HEK293 (cell line): Measurements from ENCODE around the gene EGR1.

Experiments used
- BCL11A ChIP-seq: fragments of 450-650 bp; formaldehyde crosslinking; IDR thresholded peaks from 2 replicates; pipeline ENCODE4 v1.5.1; 2016; ENCODE audit warnings: low read depth, missing biosample characterization, missing genetic modification characterization
- ZNF174 ChIP-seq: fragments of 450-650 bp; formaldehyde crosslinking; IDR thresholded peaks from 2 replicates; pipeline ENCODE4 v1.5.0; 2017; ENCODE audit warnings: missing biosample characterization, mild to moderate bottlenecking, missing genetic modification characterization
- ZNF48 ChIP-seq: fragments of 450-650 bp; formaldehyde crosslinking; IDR thresholded peaks from 2 replicates; pipeline ENCODE4 v1.5.1; 2016; ENCODE audit warnings: missing biosample characterization, missing genetic modification characterization
- TF ChIP-seq, protein P1 (sequence below): fragments of 450-650 bp; formaldehyde crosslinking; IDR thresholded peaks from 2 replicates; pipeline ENCODE4 v1.5.1; 2016; ENCODE audit warnings: missing biosample characterization, missing genetic modification characterization
- TF ChIP-seq, protein P2 (sequence below): fragments of 450-650 bp; IDR thresholded peaks from 2 replicates; pipeline ENCODE4 v1.5.1; 2018; ENCODE audit warnings: missing biosample characterization, missing genetic modification characterization
- TF ChIP-seq, protein P3 (sequence below): fragments of 450-650 bp; formaldehyde crosslinking; IDR thresholded peaks from 2 replicates; pipeline ENCODE4 v1.5.1; 2016; ENCODE audit warnings: missing biosample characterization, missing genetic modification characterization, borderline replicate concordance
- TF ChIP-seq, protein P4 (sequence below): fragments of 450-650 bp; formaldehyde crosslinking; IDR thresholded peaks from 2 replicates; pipeline ENCODE4 v1.5.1; 2016; ENCODE audit warnings: missing biosample characterization, missing genetic modification characterization

DNA sequence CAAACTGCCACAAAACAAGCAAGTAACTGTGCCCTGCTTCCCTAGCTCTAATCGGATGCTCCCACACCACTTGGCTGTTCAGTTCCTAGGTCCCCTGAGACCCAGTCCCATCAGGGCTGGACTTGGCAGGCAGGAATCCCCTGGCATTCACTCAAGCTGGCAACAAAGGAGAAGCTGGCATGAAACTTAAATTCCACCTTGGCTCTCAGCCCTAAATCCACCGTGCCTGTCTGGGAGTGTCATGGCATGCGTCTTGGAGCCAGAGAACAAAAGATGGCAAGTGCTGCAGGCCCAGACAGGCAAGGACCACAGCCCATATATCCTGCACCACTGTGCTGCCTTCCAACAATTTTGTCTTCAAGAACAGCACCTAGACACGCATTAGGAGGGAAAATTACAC lies 39.5 kb downstream of the EGR1 start:
- TF ChIP-seq ZNF174 (tag by site-specific recombination) = no peak
- no peak for TF ChIP-seq BCL11A (tag by site-specific recombination)
- TF ChIP-seq, protein P1, sequence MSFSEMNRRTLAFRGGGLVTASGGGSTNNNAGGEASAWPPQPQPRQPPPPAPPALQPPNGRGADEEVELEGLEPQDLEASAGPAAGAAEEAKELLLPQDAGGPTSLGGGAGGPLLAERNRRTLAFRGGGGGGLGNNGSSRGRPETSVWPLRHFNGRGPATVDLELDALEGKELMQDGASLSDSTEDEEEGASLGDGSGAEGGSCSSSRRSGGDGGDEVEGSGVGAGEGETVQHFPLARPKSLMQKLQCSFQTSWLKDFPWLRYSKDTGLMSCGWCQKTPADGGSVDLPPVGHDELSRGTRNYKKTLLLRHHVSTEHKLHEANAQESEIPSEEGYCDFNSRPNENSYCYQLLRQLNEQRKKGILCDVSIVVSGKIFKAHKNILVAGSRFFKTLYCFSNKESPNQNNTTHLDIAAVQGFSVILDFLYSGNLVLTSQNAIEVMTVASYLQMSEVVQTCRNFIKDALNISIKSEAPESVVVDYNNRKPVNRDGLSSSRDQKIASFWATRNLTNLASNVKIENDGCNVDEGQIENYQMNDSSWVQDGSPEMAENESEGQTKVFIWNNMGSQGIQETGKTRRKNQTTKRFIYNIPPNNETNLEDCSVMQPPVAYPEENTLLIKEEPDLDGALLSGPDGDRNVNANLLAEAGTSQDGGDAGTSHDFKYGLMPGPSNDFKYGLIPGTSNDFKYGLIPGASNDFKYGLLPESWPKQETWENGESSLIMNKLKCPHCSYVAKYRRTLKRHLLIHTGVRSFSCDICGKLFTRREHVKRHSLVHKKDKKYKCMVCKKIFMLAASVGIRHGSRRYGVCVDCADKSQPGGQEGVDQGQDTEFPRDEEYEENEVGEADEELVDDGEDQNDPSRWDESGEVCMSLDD (tag by site-specific recombination) = no peak
- no peak for TF ChIP-seq ZNF48 (tag by site-specific recombination)
- TF ChIP-seq, protein P2, sequence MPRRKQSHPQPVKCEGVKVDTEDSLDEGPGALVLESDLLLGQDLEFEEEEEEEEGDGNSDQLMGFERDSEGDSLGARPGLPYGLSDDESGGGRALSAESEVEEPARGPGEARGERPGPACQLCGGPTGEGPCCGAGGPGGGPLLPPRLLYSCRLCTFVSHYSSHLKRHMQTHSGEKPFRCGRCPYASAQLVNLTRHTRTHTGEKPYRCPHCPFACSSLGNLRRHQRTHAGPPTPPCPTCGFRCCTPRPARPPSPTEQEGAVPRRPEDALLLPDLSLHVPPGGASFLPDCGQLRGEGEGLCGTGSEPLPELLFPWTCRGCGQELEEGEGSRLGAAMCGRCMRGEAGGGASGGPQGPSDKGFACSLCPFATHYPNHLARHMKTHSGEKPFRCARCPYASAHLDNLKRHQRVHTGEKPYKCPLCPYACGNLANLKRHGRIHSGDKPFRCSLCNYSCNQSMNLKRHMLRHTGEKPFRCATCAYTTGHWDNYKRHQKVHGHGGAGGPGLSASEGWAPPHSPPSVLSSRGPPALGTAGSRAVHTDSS (tag by site-specific recombination) = no peak
- TF ChIP-seq, protein P3, sequence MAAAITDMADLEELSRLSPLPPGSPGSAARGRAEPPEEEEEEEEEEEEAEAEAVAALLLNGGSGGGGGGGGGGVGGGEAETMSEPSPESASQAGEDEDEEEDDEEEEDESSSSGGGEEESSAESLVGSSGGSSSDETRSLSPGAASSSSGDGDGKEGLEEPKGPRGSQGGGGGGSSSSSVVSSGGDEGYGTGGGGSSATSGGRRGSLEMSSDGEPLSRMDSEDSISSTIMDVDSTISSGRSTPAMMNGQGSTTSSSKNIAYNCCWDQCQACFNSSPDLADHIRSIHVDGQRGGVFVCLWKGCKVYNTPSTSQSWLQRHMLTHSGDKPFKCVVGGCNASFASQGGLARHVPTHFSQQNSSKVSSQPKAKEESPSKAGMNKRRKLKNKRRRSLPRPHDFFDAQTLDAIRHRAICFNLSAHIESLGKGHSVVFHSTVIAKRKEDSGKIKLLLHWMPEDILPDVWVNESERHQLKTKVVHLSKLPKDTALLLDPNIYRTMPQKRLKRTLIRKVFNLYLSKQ (tag by site-specific recombination) = no peak
- TF ChIP-seq, protein P4, sequence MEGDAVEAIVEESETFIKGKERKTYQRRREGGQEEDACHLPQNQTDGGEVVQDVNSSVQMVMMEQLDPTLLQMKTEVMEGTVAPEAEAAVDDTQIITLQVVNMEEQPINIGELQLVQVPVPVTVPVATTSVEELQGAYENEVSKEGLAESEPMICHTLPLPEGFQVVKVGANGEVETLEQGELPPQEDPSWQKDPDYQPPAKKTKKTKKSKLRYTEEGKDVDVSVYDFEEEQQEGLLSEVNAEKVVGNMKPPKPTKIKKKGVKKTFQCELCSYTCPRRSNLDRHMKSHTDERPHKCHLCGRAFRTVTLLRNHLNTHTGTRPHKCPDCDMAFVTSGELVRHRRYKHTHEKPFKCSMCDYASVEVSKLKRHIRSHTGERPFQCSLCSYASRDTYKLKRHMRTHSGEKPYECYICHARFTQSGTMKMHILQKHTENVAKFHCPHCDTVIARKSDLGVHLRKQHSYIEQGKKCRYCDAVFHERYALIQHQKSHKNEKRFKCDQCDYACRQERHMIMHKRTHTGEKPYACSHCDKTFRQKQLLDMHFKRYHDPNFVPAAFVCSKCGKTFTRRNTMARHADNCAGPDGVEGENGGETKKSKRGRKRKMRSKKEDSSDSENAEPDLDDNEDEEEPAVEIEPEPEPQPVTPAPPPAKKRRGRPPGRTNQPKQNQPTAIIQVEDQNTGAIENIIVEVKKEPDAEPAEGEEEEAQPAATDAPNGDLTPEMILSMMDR (tag by site-specific recombination) = no peak
